ENCODE measurements around the gene KCNQ1.

DNA sequence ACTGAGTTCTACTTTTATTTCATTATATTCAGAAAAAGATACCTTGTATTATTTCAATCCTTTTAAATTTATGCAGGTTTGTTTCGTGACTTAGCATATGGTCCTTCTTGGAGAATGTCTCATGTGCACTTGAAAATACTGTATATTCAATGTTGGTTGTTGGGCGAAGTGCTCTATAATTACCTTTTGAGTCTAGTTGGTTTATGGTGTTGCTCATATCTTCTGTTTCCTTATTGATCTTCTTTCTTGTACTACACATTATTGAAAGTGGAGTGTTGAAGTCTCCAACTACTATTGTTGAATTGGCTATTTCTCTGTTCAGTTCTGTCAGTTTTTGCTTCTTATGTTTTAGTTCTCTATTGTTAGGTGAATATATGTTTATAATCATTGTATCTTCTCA is 164.5 kb downstream of the KCNQ1 start:
- no peak for TF ChIP-seq POLR2A (IDR thresholded peaks at IDR 0.05; ENCODE audit: low read depth, low read length)
- TF ChIP-seq POLR2AphosphoS5 (IDR thresholded peaks at IDR 0.05; ENCODE audit: low read depth, low read length), result no peak

Data from GM12892 (cell line).